Stomach (tissue), 4 donors: ENCODE data around the gene AGAP1.

Source experiments
- CTCF ChIP-seq, 7 experiments: fragments of 450-650 bp in 4 of 7; fragments of 200-600 bp in 3 of 7; sonication (generic) in 3 of 7; IDR thresholded peaks; one replicate each; pipeline ENCODE4 v1.5.1; 2016 to 2019; ENCODE audit warnings: antibody characterized with exemption in 7 of 7, control low read depth in 2 of 7, mild to moderate bottlenecking in 1 of 7
- POLR2A ChIP-seq, 4 donors: fragments of 450-650 bp; IDR thresholded peaks; one replicate each; pipeline ENCODE4 v1.6.1; 2016; ENCODE audit warnings: antibody characterized with exemption in 4 of 4, control low read depth in 2 of 4, mild to moderate bottlenecking in 1 of 4, moderate library complexity in 1 of 4

GRCh38 chr2:235848946-235849345 lies 355.1 kb downstream of the AGAP1 start:
- no peak for TF ChIP-seq CTCF (IDR thresholded peaks at IDR 0.05)
- no peak for TF ChIP-seq POLR2A (IDR thresholded peaks at IDR 0.05)
